H1 (cell line): ENCODE measurements around the gene ZXDC. TPM values are rescaled to one million over a fixed set of nuclear protein-coding genes. Genes with fewer than 3 reads are reported as not detected.

Source experiments
- RBBP5 ChIP-seq: IDR thresholded peaks from 2 replicates; pipeline ENCODE4 v1.7.1; 2012; ENCODE audit warnings: low read depth, mild to moderate bottlenecking, inconsistent platforms, low read length, moderate library complexity, borderline replicate concordance
- TAF1 ChIP-seq: IDR thresholded peaks from 2 replicates; pipeline ENCODE4 v1.6.1; 2011; ENCODE audit warnings: mild to moderate bottlenecking, low read depth, low read length
- polyA plus RNA-seq, 7 experiments: library from polyadenylated mRNA; depleted of rRNA in 3 of 7; stranded (reverse) in 5 of 7; unstranded in 2 of 7; fragments of >200 nt in 5 of 7; fragments of 200-250 nt in 2 of 7; gene quantifications; 1 replicate in 5 of 7; 2 replicates in 1 of 7; 4 replicates in 1 of 7; pipeline versions ENCODE4 v1.2.1 to v1.2.3, GENCODE V29; 2011 to 2013; ENCODE audit warnings: missing spikeins in 2 of 7, mixed read lengths in 2 of 7
- total RNA-seq: library from RNA; stranded (reverse); fragmentation: NEBNext Ultra II Directional; extraction: Animal tissue kit (Norgen Biotek cat#: 25700); gene quantifications from 2 replicates; pipeline ENCODE4 v1.2.1, GENCODE V29; 2021

ZXDC gene
- total and polyA plus RNA-seq, 2 of the 8 experiments (the other 6 are each of a cell fraction or from before 2014, with no cell fraction given), result 12.7 to 24.3 TPM

GRCh38 chr3:126414961-126415660 is 60.6 kb downstream of the ZXDC start (continued):
- no peak for TF ChIP-seq TAF1
- TF ChIP-seq RBBP5, result no peak
